HepG2 (cell line): Measurements from ENCODE around the gene SLC29A3.

Source experiments
- PAF1 ChIP-seq: IDR thresholded peaks from 2 replicates; pipeline ENCODE4 v1.6.1; 2016; ENCODE audit warnings: missing genetic modification reagents, missing compliant biosample characterization
- PRDM15 ChIP-seq: sonication (generic); formaldehyde crosslinking; IDR thresholded peaks from 2 replicates; pipeline ENCODE4 v1.4.0; 2020; ENCODE audit warnings: missing genetic modification reagents
- TAF15 ChIP-seq: fragments of 200-400 bp; formaldehyde crosslinking; IDR thresholded peaks from one replicate; pipeline ENCODE4 v1.6.1; 2018; ENCODE audit warnings: mild to moderate bottlenecking, low read depth, low read length; ENCODE audit not compliant: poor library complexity, severe bottlenecking

GRCh38 chr10:71324743-71325142 lies 5.7 kb downstream of the SLC29A3 start:
- TF ChIP-seq TAF15 (no peak), PRDM15 (CRISPR knock-in tag) (no peak), PAF1 (CRISPR knock-in tag) (no peak)
